Body of pancreas (tissue), 4 donors: ENCODE measurements around the gene TGM1.

Experiments used
- CTCF ChIP-seq, 7 experiments: fragments of 450-650 bp in 4 of 7; fragments of 200-600 bp in 3 of 7; sonication (generic) in 3 of 7; IDR thresholded peaks; one replicate each; pipeline ENCODE4 v1.5.1; 2016 to 2019; ENCODE audit warnings: antibody characterized with exemption in 7 of 7
- POLR2A ChIP-seq, 3 donors: fragments of 450-650 bp; IDR thresholded peaks; one replicate each; pipeline ENCODE4 v1.6.1; 2016; ENCODE audit warnings: antibody characterized with exemption in 3 of 3, mild to moderate bottlenecking in 2 of 3

GRCh38 chr14:24243336-24243836 is 19.6 kb downstream of the TGM1 start:
- TF ChIP-seq CTCF (IDR thresholded peaks at IDR 0.05): no peak
- no peak for TF ChIP-seq POLR2A (IDR thresholded peaks at IDR 0.05)
